GM12878 (cell line): ENCODE measurements around the gene MED10. TPM values are rescaled to one million over a fixed set of nuclear protein-coding genes. Genes with fewer than 3 reads are reported as not detected.

Experiments
- ATAC-seq: fragments of 200-7000 bp; cut with Tn5 transposase; 3 replicates; pipeline ENCODE4 v1.9.1; 2020; ENCODE audit warnings: mild to moderate bottlenecking, moderate library complexity
- BruUV-seq: library from RNA; stranded (reverse); fragments of 400-500 nt; replicated peaks from 2 replicates; lab custom pipeline; 2021; lab: Mats Ljungman, UMichigan
- CTCF ChIA-PET: fragments of 300-600 bp; sonication (Branson Sonifier 250); formaldehyde crosslinking; extraction: SDS; loops from one replicate; lab custom pipeline; 2021; ENCODE audit warnings: inconsistent platforms; lab: Yijun Ruan, JAX
- POLR2A ChIA-PET: fragments of 350-600 bp; formaldehyde crosslinking; extraction: SDS; loops from one replicate; lab custom pipeline; 2021; ENCODE audit warnings: inconsistent platforms; lab: Charles Lee
- RAD21 ChIA-PET: fragments of 300-600 bp; sonication (Branson Sonifier 250); formaldehyde crosslinking; loops from one replicate; lab custom pipeline; 2023; ENCODE audit warnings: antibody characterized with exemption; ENCODE audit not compliant: unreplicated experiment; lab: Charles Lee
- SMC1A ChIA-PET: fragments of 300-600 bp; sonication (Branson Sonifier 250); formaldehyde crosslinking; loops from one replicate; lab custom pipeline; 2023; ENCODE audit not compliant: unreplicated experiment, uncharacterized antibody; lab: Charles Lee
- DNase-seq: peaks from one replicate; pipeline ENCODE4 v3.0.0-alpha.2; 2011; ENCODE audit warnings: low read depth, low spot score
- FAIRE-seq: peaks from 3 replicates; lab custom pipeline; 2011; peaks lifted over from hg19 to GRCh38; lab: Jason Lieb, UNC
- H2AFZ ChIP-seq: 2 replicates; pipeline ENCODE4 v1.6.0; 2011; ENCODE audit warnings: low read depth, low read length, control low read depth; ENCODE audit not compliant: control insufficient read depth
- H3K27ac ChIP-seq: 2 replicates; pipeline ENCODE4 v1.5.1; 2011; ENCODE audit warnings: control low read depth; ENCODE audit not compliant: control insufficient read depth, insufficient read depth
- H3K27me3 ChIP-seq, 2 experiments: replicated peaks in 1 of 2; 2 replicates each; pipeline versions ENCODE4 v1.6.0 to v1.6.1; 2011; ENCODE audit warnings: low read length in 1 of 2; ENCODE audit not compliant: control insufficient read depth in 2 of 2, insufficient read depth in 2 of 2
- H3K36me3 ChIP-seq, 2 experiments: 2 replicates each; pipeline ENCODE4 v1.5.1; 2011; ENCODE audit warnings: low read length in 1 of 2; ENCODE audit not compliant: control insufficient read depth in 2 of 2, insufficient read depth in 2 of 2
- H3K4me1 ChIP-seq: 2 replicates; pipeline ENCODE4 v1.6.1; 2011; ENCODE audit warnings: mild to moderate bottlenecking, low read length, moderate library complexity, mixed read lengths; ENCODE audit not compliant: control insufficient read depth, insufficient read depth
- H3K4me2 ChIP-seq: 2 replicates; pipeline ENCODE4 v1.6.0; 2011; ENCODE audit warnings: control low read depth; ENCODE audit not compliant: control insufficient read depth, insufficient read depth
- H3K4me3 ChIP-seq: fragments of 200-600 bp; sonication (generic); 2 replicates; pipeline ENCODE4 v1.5.1; 2016
- H3K79me2 ChIP-seq: 2 replicates; pipeline ENCODE4 v1.6.0; 2011; ENCODE audit warnings: low read length; ENCODE audit not compliant: control insufficient read depth, insufficient read depth
- H3K9ac ChIP-seq: 2 replicates; pipeline ENCODE4 v1.8.0; 2011; ENCODE audit warnings: low read length, control low read depth, mixed read lengths; ENCODE audit not compliant: control insufficient read depth, insufficient read depth
- H3K9me3 ChIP-seq: replicated peaks from 3 replicates; pipeline ENCODE4 v1.5.1; 2011; ENCODE audit warnings: mild to moderate bottlenecking, low read length; ENCODE audit not compliant: control insufficient read depth, insufficient read depth
- H4K20me1 ChIP-seq: 2 replicates; pipeline ENCODE4 v1.6.0; 2011; ENCODE audit not compliant: control insufficient read depth, insufficient read depth
- ATF2 ChIP-seq: IDR thresholded peaks from 2 replicates; pipeline ENCODE4 v1.6.1; 2012; ENCODE audit warnings: low read length, inconsistent platforms
- BACH1 ChIP-seq: fragments of 450-650 bp; IDR thresholded peaks from 2 replicates; pipeline ENCODE4 v1.6.1; 2017; ENCODE audit warnings: mild to moderate bottlenecking, borderline replicate concordance
- CBX5 ChIP-seq: sonication (generic); IDR thresholded peaks from 2 replicates; pipeline ENCODE4 v1.6.1; 2016; ENCODE audit warnings: low read depth, moderate library complexity, mild to moderate bottlenecking, inconsistent platforms
- E4F1 ChIP-seq: fragments of 450-650 bp; IDR thresholded peaks from 2 replicates; pipeline ENCODE4 v1.6.1; 2018; ENCODE audit warnings: borderline replicate concordance, mild to moderate bottlenecking; ENCODE audit not compliant: partially characterized antibody
- MYC ChIP-seq: IDR thresholded peaks from 2 replicates; pipeline ENCODE4 v1.6.1; 2011; ENCODE audit warnings: mild to moderate bottlenecking, low read length, moderate library complexity, inconsistent platforms; ENCODE audit not compliant: insufficient read depth, insufficient replicate concordance, insufficient read length, severe bottlenecking
- RB1 ChIP-seq: fragments of 450-650 bp; formaldehyde crosslinking; IDR thresholded peaks from 2 replicates; pipeline ENCODE4 v1.6.1; 2017; ENCODE audit warnings: mild to moderate bottlenecking, borderline replicate concordance
- RFX5 ChIP-seq: IDR thresholded peaks from 2 replicates; pipeline ENCODE4 v1.6.1; 2011; ENCODE audit warnings: low read depth, low read length, improper control_type of control experiment
- SIN3A ChIP-seq: IDR thresholded peaks from 2 replicates; pipeline ENCODE4 v1.6.1; 2012; ENCODE audit warnings: low read depth, low read length, improper control_type of control experiment
- SIX5 ChIP-seq: IDR thresholded peaks from 2 replicates; pipeline ENCODE4 v1.6.1; 2011; ENCODE audit warnings: mild to moderate bottlenecking, low read depth, low read length, moderate library complexity; ENCODE audit not compliant: severe bottlenecking
- STAT1 ChIP-seq: fragments of 450-650 bp; conservative IDR thresholded peaks from 2 replicates; pipeline ENCODE4 v1.6.1; 2014; ENCODE audit warnings: antibody characterized with exemption, mild to moderate bottlenecking
- USF1 ChIP-seq: IDR thresholded peaks from 2 replicates; pipeline ENCODE4 v1.6.1; 2011; ENCODE audit warnings: borderline replicate concordance, low read depth, mild to moderate bottlenecking, moderate library complexity, mixed read lengths, low read length; ENCODE audit not compliant: insufficient read depth; ENCODE audit errors: extremely low read length
- ZNF207 ChIP-seq: fragments of 450-650 bp; IDR thresholded peaks from 2 replicates; pipeline ENCODE4 v1.6.1; 2014; ENCODE audit warnings: antibody characterized with exemption, mild to moderate bottlenecking, borderline replicate concordance
- ZNF24 ChIP-seq: fragments of 450-650 bp; IDR thresholded peaks from 2 replicates; pipeline ENCODE4 v1.6.1; 2017; ENCODE audit warnings: antibody characterized with exemption, mild to moderate bottlenecking
- ZNF384 ChIP-seq: IDR thresholded peaks from 2 replicates; pipeline ENCODE4 v1.6.1; 2012; ENCODE audit warnings: low read depth, mild to moderate bottlenecking, low read length, improper control_type of control experiment, borderline replicate concordance
- WGBS: methylation state at CpG from one replicate; pipeline ENCODE4 v1.1.6; 2016; ENCODE audit warnings: low lambda C conversion rate; ENCODE audit not compliant: insufficient replicate concordance, insufficient coverage; ENCODE audit errors: missing lambda C conversion rate; 5-methylcytosine and 5-hydroxymethylcytosine counted together
- in situ Hi-C: fragments of 300-500 bp; cut with MboI; formaldehyde crosslinking; loops from 9 replicates; pipeline ENCODE4 v1.14.3; 2018; ENCODE audit warnings: mixed read lengths
- intact Hi-C: fragments of 100-400 bp; cut with micrococcal nuclease; formaldehyde crosslinking; loops from one replicate; pipeline ENCODE4 v1.14.2; 2022; ENCODE audit not compliant: unreplicated experiment
- polyA plus RNA-seq, 11 experiments: library from polyadenylated mRNA; depleted of rRNA in 4 of 11; unstranded in 6 of 11; stranded (reverse) in 5 of 11; fragments of >200 nt; fragmentation: Nextera tagmentation in 4 of 11; fragmentation: Illumina TruSeq in 1 of 11; extraction: Ambion mirVana in 4 of 11; extraction: Trizol in 1 of 11; gene quantifications; 1 replicate in 1 of 11; 2 replicates in 10 of 11; pipeline versions ENCODE4 v1.2.1 to v1.2.3, GENCODE V29; 2011 to 2016; ENCODE audit warnings: inconsistent platforms in 2 of 11, missing spikeins in 2 of 11, low read depth in 1 of 11
- total RNA-seq, 4 experiments: library from RNA; depleted of rRNA in 3 of 4; stranded (reverse); fragments of >200 nt in 3 of 4; fragmentation: Illumina TruSeq in 1 of 4; extraction: Trizol in 1 of 4; gene quantifications; 2 replicates each; pipeline versions ENCODE4 v1.2.1 to v1.2.3, GENCODE V29; 2013 to 2021

Gene MED10
- total and polyA plus RNA-seq, 10 of the 15 experiments (the other 5 are each of a cell fraction or from before 2014, with no cell fraction given) = 21.2 to 111 (median 46.6) TPM

GRCh38 chr5:6389397-6389796, 11.1 kb upstream of the MED10 start:
- no peak for FAIRE-seq
- H3K36me3 ChIP-seq = no peaks in the 10 kb centered on the region
- no peaks in the 10 kb centered on the region; a peak in 1 of 4 replicates for H3K27me3 ChIP-seq
- no TSS peak for BruUV-seq
- no peak for ATAC-seq
- no peaks in the 10 kb centered on the region for H4K20me1 ChIP-seq
- in situ Hi-C loops = no loop called here
- intact Hi-C loops = no loop called here
- RAD21 ChIA-PET = no interaction called here
- no peaks in the 10 kb centered on the region for H3K79me2 ChIP-seq
- TF ChIP-seq CBX5 = no peak
- no peak for TF ChIP-seq E4F1
- no peak for TF ChIP-seq ZNF207
- TF ChIP-seq STAT1 = no peak
- TF ChIP-seq SIN3A = no peak
- no peak for TF ChIP-seq BACH1
- TF ChIP-seq ZNF24 = no peak
- TF ChIP-seq SIX5 = no peak
- no peak for TF ChIP-seq RB1
- no peak for TF ChIP-seq RFX5
- no peak for TF ChIP-seq ATF2
- no peak for TF ChIP-seq ZNF384
- no peak for TF ChIP-seq USF1
- no peak for TF ChIP-seq MYC
- TF ChIP-seq, all 136 proteins: peak for 0
- H2AFZ ChIP-seq = no peak overlapping the region
- SMC1A ChIA-PET = interaction anchor here (1.6 kb wide), 1 partner anchor 15 kb away, joined by 4 read pairs; no protein-coding TSS in a partner anchor
- no peak for DNase-seq
- H3K4me1 ChIP-seq = no peaks in the 10 kb centered on the region; the same call in 1 of the 2 replicates
- no peak overlapping the region for H3K4me2 ChIP-seq
- no peak overlapping the region for H3K9ac ChIP-seq
- 17% methylated on average over 4 of the region's 5 CpGs for WGBS
- H3K9me3 ChIP-seq = no peaks in the 10 kb centered on the region; the same call in 2 of the 3 replicates
- POLR2A ChIA-PET = interaction anchor here (0.6 to 0.7 kb wide), 2 partner anchors 10 to 22 kb away, joined by 3 read pairs; no protein-coding TSS in a partner anchor
- no peak overlapping the region for H3K4me3 ChIP-seq
- CTCF ChIA-PET = interaction anchor here (0.7 kb wide), 1 partner anchor 223 kb away, joined by 4 read pairs; no protein-coding TSS in a partner anchor
- H3K27ac ChIP-seq = no peak overlapping the region
